Dendritic cell treated with granulocyte-macrophage colony-stimulating factor and Interleukin-4, amounts not matched to agents 40 ng/mL and 50 ng/mL, for 4 days (primary cell): ENCODE results near the gene SCYGR4.

Experiments
- H3K27ac Mint-ChIP-seq: one replicate; pipeline ENCODE4 v1.8.0; 2022; ENCODE audit warnings: mild to moderate bottlenecking, mixed read lengths
- H3K27me3 Mint-ChIP-seq: one replicate; pipeline ENCODE4 v1.8.0; 2022; ENCODE audit warnings: mild to moderate bottlenecking, mixed read lengths
- H3K36me3 Mint-ChIP-seq: one replicate; pipeline ENCODE4 v1.8.0; 2022; ENCODE audit warnings: low read depth, mixed read lengths
- H3K4me1 Mint-ChIP-seq: one replicate; pipeline ENCODE4 v1.8.0; 2022; ENCODE audit warnings: low read depth, mixed read lengths
- H3K4me3 Mint-ChIP-seq: one replicate; pipeline ENCODE4 v1.8.0; 2022; ENCODE audit warnings: mild to moderate bottlenecking, moderate library complexity, mixed read lengths
- H3K9me3 Mint-ChIP-seq: one replicate; pipeline ENCODE4 v1.8.0; 2022; ENCODE audit warnings: mixed read lengths
- intact Hi-C: fragments of 100-400 bp; cut with micrococcal nuclease; formaldehyde crosslinking; loops from one replicate; pipeline ENCODE4 v1.15.0; 2022

SCYGR4 gene

DNA sequence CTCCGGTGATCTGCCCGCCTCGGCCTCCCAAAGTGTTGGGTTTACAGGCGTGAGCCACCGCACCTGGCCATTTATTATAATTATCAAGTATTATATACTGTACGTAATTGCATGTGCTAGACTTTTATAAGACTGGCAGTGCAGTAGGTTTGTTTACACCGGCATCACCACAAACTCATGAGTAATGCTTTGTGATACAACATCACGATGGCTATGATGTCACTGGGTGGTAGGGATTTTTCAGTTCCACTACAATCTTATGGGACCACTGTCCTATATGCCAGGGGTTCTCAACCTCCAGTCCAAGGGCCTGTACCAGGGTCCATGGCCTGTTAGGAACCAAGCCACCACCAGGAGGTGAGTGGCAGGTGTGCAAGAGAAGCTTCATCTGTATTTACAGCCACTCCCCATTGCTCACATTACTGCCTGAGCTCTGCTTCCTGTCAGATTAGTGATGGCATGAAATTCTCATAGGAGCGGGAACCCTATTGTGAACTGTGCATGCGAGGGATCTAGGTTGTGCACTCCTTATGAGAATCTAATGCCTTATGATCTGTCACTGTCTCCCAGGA, 9.4 kb downstream of the SCYGR4 start:
- no peaks in the 10 kb centered on the region for H3K36me3 Mint-ChIP-seq
- peaks cover 6% of the 10 kb centered on the region for H3K4me1 Mint-ChIP-seq
- intact Hi-C loops, result no loop called here
- H3K27me3 Mint-ChIP-seq, result peaks cover 21% of the 10 kb centered on the region
- no peaks in the 10 kb centered on the region for H3K9me3 Mint-ChIP-seq
- no peak overlapping the region for H3K4me3 Mint-ChIP-seq
- no peak overlapping the region for H3K27ac Mint-ChIP-seq

- Mint-ChIP-seq H3K36me3 (no peaks in the 10 kb centered on the region), H3K27ac (no peak overlapping the region), H3K4me1 (peaks cover 6% of the 10 kb centered on the region), H3K4me3 (no peak overlapping the region), H3K9me3 (no peaks in the 10 kb centered on the region), H3K27me3 (peaks cover 20% of the 10 kb centered on the region)
- intact Hi-C loops, result no loop called here
These were observed 10.5 kb downstream of the SCYGR4 start for GRCh38 chr2:227627769-227628168.

DNA sequence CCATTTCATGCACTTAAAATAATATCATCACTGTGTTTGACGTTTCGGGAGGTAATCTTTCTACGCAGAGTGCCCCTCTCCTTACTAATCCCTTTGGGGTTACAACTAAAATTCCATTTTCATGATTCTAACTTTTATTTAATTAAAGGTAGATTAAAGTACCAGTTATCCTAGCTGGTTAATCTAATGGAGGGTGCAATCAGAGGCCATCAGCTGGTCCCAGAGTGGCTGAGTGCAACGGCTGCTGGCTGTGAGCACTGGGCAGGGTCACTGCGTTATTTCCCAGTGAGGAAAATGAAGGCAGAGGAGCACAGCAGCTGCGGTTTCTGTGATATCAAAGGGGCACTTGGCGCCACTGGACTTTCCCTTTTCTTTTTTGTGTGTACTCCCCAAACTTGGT, 12.1 kb downstream of the SCYGR4 start:
- H3K4me1 Mint-ChIP-seq, result no peaks in the 10 kb centered on the region
- no peak overlapping the region for H3K27ac Mint-ChIP-seq
- no peak overlapping the region for H3K4me3 Mint-ChIP-seq
- intact Hi-C loops, result no loop called here
- no peaks in the 10 kb centered on the region for H3K9me3 Mint-ChIP-seq
- H3K27me3 Mint-ChIP-seq, result peaks cover 18% of the 10 kb centered on the region
- H3K36me3 Mint-ChIP-seq, result no peaks in the 10 kb centered on the region

DNA sequence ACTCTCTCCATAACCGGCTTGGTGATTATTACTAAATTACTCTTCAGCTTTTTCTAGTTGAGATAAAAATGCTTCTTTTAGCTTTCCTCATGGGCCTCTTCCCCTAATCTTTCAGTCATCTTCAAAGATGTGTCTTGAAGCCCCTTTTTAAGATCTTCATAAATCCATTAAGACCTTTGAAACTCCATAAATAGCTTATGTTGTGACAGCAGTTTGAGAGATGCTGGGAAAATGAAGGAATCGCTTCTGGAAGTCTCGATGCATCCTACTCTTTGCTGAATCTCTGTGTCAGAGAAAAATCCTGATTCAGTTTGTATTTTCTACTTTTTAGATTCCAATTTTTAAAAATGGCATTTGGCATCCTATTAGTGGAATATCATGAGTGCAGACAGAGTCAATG, 13.0 kb downstream of the SCYGR4 start:
- no peak overlapping the region for H3K27ac Mint-ChIP-seq
- no peaks in the 10 kb centered on the region for H3K9me3 Mint-ChIP-seq
- intact Hi-C loops, result no loop called here
- H3K27me3 Mint-ChIP-seq, result peaks cover 18% of the 10 kb centered on the region
- no peaks in the 10 kb centered on the region for H3K36me3 Mint-ChIP-seq
- no peaks in the 10 kb centered on the region for H3K4me1 Mint-ChIP-seq
- H3K4me3 Mint-ChIP-seq, result no peak overlapping the region

- Mint-ChIP-seq H3K4me1 (no peaks in the 10 kb centered on the region), H3K4me3 (no peak overlapping the region), H3K36me3 (no peaks in the 10 kb centered on the region), H3K9me3 (no peaks in the 10 kb centered on the region), H3K27me3 (peaks cover 13% of the 10 kb centered on the region), H3K27ac (no peak overlapping the region)
- intact Hi-C loops, result no loop called here
These were observed 15.5 kb downstream of the SCYGR4 start for GRCh38 chr2:227632827-227633226.

DNA sequence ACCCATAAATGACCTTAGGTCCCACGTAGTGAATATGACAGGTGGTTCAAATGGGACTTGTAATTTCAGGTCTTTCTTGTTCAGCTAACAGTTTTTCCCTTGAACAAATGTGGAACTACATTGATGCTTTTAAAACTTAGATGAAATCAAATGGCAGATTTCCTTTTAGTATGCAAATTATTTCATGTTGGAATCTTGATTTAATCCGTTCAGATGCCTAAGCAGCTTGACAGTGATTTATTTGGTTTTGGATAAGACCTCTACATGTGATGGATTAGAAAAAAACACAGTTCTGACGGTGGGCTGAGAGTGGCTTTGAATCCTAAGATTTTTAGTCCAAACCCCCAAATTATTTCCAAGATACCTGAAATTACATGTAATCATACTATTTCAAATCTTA, 16.9 kb downstream of the SCYGR4 start:
- no peak overlapping the region for H3K4me3 Mint-ChIP-seq
- H3K36me3 Mint-ChIP-seq, result no peaks in the 10 kb centered on the region
- H3K9me3 Mint-ChIP-seq, result no peaks in the 10 kb centered on the region
- H3K4me1 Mint-ChIP-seq, result no peaks in the 10 kb centered on the region
- no peak overlapping the region for H3K27ac Mint-ChIP-seq
- intact Hi-C loops, result no loop called here
- peaks cover 17% of the 10 kb centered on the region for H3K27me3 Mint-ChIP-seq

DNA sequence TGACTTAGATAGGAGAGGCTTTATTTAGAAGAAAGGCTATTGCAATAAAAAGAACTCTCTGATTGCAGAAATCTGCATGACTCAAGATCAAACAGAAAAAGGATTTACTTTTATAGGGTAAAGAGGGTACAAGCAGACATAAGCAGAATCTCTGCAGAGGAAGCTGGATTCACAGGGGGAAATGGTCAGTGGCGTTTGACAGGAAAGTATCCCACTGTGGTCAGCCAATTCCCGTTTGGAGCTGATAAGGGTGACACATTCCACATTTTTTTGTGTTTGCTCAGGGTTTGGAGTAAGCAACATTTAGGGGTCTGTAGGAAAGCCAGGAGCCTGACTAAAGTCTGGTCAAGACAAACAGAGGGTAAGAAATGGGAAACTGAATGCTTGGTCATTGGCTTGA, 25.4 kb downstream of the SCYGR4 start:
- H3K9me3 Mint-ChIP-seq, result no peaks in the 10 kb centered on the region
- H3K4me1 Mint-ChIP-seq, result no peaks in the 10 kb centered on the region
- H3K27ac Mint-ChIP-seq, result no peak overlapping the region
- intact Hi-C loops, result no loop called here
- peaks cover 5% of the 10 kb centered on the region for H3K27me3 Mint-ChIP-seq
- H3K36me3 Mint-ChIP-seq, result no peaks in the 10 kb centered on the region
- H3K4me3 Mint-ChIP-seq, result no peak overlapping the region

DNA sequence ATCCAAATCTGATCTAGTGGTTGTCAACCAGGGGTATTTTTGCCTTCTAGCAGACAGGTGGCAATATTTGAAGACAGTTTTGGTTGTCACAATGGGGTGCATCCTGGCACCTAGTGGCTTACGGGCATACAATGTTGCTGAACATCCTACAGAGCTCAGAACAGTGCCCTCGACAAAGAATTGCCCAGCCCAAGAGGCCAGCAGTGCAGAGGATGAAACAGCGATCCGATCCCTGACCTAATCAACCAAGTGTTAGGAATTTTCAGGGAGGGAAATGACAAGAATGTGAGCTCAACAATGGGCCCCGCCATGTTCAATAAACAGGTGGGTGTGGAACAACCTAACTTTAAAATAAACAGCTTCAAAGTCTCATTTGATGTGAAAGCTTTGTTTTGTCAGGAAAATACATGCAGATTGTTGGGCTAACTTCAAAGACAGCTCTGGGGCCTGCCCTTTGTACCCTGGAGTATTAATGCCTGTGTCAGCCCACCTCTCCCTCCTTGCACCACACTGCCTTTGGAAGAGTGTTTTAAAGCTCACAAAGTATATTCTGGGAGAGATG, 26.8 kb downstream of the SCYGR4 start:
- Mint-ChIP-seq H3K4me1 (no peaks in the 10 kb centered on the region), H3K27ac (no peak overlapping the region), H3K9me3 (no peaks in the 10 kb centered on the region), H3K4me3 (no peak overlapping the region), H3K36me3 (no peaks in the 10 kb centered on the region), H3K27me3 (peaks cover 1% of the 10 kb centered on the region)
- intact Hi-C loops, result no loop called here

DNA sequence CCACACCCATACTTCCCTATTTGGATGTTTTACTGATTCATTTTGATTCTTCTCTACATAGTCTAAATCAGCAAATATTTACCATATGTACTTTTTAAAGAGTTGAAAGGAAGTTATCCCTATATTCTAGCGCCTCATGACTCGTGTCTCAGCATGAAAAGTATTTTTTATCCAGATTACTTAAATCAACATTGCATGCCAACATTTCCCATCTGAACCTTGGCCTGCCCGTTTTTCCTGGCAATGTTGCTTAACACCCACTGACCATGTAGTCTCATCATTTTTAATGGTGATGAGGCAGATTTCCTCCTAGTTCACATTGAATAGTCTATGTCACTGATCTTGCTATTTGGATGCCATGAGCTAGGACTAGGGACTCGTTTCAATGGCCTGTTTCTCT, 36.1 kb downstream of the SCYGR4 start:
- H3K4me3 Mint-ChIP-seq, result no peak overlapping the region
- H3K4me1 Mint-ChIP-seq, result peaks cover 5% of the 10 kb centered on the region
- H3K9me3 Mint-ChIP-seq, result no peaks in the 10 kb centered on the region
- no peaks in the 10 kb centered on the region for H3K36me3 Mint-ChIP-seq
- peaks cover 4% of the 10 kb centered on the region for H3K27me3 Mint-ChIP-seq
- intact Hi-C loops, result no loop called here
- H3K27ac Mint-ChIP-seq, result no peak overlapping the region

- Mint-ChIP-seq H3K4me1 (peaks cover 5% of the 10 kb centered on the region), H3K9me3 (no peaks in the 10 kb centered on the region), H3K27me3 (peaks cover 4% of the 10 kb centered on the region), H3K4me3 (no peak overlapping the region), H3K36me3 (no peaks in the 10 kb centered on the region), H3K27ac (no peak overlapping the region)
- intact Hi-C loops, result no loop called here
These were observed 37.1 kb downstream of the SCYGR4 start for GRCh38 chr2:227654426-227654825.

- Mint-ChIP-seq H3K9me3 (no peaks in the 10 kb centered on the region), H3K27ac (no peak overlapping the region)
- intact Hi-C loops, result no loop called here
These were observed 38.2 kb downstream of the SCYGR4 start for GRCh38 chr2:227655454-227655853.

DNA sequence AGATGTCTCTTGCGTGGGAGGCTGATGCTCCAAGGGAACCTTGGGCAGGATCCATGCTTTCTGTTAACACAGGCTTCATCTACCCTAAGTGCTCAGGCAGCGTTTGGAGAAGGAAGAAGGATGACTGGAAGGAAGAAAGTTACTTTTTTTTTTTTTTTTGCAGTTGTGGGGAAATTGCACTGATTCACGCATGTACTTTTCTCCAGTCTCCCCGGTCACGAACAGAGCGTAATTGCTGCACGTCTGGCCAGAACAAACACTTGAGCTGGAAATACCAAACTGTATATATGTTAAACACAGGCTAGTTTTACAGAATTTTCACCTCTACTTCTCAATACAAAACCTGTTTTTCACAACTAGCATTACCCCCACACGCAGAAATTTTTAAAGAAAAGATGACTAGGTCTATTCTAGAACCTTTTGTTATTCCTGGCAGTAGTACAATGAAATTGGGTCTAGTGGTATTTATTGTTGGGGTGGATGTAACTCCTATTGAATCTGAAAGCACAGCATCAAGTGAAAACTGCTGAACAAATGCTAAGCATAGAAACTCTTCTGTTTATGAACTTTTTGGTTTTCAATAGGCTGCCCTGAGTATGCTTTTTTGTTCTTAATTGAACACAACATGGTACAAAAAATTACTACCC, 40.0 kb downstream of the SCYGR4 start:
- Mint-ChIP-seq H3K4me1 (peaks cover 5% of the 10 kb centered on the region), H3K36me3 (no peaks in the 10 kb centered on the region), H3K4me3 (no peak overlapping the region), H3K27me3 (peaks cover 2% of the 10 kb centered on the region), H3K9me3 (no peaks in the 10 kb centered on the region), H3K27ac (no peak overlapping the region)
- intact Hi-C loops, result no loop called here

More at GRCh38 chr2:227655454-227655853, 38.2 kb downstream of the SCYGR4 start:
- Mint-ChIP-seq H3K4me3 (no peak overlapping the region), H3K4me1 (peaks cover 5% of the 10 kb centered on the region), H3K27me3 (peaks cover 4% of the 10 kb centered on the region), H3K36me3 (no peaks in the 10 kb centered on the region)

GRCh38 chr2:227661025-227661649, 43.8 kb downstream of the SCYGR4 start:
- no peaks in the 10 kb centered on the region for H3K36me3 Mint-ChIP-seq
- H3K4me1 Mint-ChIP-seq, result no peaks in the 10 kb centered on the region
- no peaks in the 10 kb centered on the region for H3K9me3 Mint-ChIP-seq
- intact Hi-C loops, result no loop called here
- no peak overlapping the region for H3K4me3 Mint-ChIP-seq
- H3K27me3 Mint-ChIP-seq, result no peaks in the 10 kb centered on the region
- no peak overlapping the region for H3K27ac Mint-ChIP-seq

DNA sequence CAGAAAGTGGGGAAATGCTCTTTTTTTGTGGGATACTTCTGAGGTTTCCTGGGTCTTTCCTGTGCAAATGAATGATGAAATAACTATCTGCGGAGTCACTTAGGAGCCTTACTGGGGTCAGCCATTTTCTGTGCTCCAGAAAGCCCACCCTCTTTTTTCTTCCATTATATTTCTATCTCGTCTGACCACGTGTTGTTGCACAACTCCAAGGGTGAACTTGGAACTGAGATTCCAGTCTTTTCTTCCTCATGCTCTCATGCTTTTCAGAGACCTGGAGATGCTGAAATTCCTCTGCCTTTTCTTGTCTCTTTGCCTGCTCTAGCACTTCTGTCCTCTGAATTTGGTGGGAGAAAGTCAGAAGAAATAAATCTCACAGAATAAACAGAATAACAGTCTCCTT, 44.5 kb downstream of the SCYGR4 start:
- no peaks in the 10 kb centered on the region for H3K36me3 Mint-ChIP-seq
- H3K9me3 Mint-ChIP-seq, result no peaks in the 10 kb centered on the region
- intact Hi-C loops, result no loop called here

More for the DNA sequence above, 44.5 kb downstream of the SCYGR4 start:
- H3K4me1 Mint-ChIP-seq, result no peaks in the 10 kb centered on the region
- H3K4me3 Mint-ChIP-seq, result no peak overlapping the region
- H3K27ac Mint-ChIP-seq, result no peak overlapping the region
- no peaks in the 10 kb centered on the region for H3K27me3 Mint-ChIP-seq
